Measurements from ENCODE around the gene RAI1.

RAI1 gene

DNA sequence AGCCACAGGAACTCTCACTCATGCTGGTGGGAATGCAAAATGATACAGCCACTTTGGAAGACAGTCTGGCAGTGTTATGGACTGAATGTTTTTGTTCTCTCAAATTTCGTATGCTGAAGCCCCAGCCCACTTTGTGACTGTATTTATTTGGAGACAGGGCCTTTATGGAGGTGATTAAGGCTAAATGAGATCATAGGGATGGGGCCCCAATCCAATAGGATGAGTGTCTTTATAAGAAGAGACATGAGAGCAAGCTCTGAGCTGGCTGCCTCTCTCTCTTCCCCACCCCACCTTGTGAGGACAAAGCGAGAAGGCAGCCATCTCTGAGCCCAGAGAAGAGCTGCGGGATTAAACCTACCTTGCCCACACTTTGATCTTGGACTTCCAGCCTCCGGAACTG is 21.9 kb upstream of the RAI1 start:
- no peak overlapping the region for H3K4me3 ChIP-seq (ENCODE audit: low read depth, low read length)
- TF ChIP-seq, protein P1, sequence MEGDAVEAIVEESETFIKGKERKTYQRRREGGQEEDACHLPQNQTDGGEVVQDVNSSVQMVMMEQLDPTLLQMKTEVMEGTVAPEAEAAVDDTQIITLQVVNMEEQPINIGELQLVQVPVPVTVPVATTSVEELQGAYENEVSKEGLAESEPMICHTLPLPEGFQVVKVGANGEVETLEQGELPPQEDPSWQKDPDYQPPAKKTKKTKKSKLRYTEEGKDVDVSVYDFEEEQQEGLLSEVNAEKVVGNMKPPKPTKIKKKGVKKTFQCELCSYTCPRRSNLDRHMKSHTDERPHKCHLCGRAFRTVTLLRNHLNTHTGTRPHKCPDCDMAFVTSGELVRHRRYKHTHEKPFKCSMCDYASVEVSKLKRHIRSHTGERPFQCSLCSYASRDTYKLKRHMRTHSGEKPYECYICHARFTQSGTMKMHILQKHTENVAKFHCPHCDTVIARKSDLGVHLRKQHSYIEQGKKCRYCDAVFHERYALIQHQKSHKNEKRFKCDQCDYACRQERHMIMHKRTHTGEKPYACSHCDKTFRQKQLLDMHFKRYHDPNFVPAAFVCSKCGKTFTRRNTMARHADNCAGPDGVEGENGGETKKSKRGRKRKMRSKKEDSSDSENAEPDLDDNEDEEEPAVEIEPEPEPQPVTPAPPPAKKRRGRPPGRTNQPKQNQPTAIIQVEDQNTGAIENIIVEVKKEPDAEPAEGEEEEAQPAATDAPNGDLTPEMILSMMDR (IDR thresholded peaks at IDR 0.05; ENCODE audit: borderline replicate concordance, insufficient read depth, low read depth, low read length): no peak

DNA sequence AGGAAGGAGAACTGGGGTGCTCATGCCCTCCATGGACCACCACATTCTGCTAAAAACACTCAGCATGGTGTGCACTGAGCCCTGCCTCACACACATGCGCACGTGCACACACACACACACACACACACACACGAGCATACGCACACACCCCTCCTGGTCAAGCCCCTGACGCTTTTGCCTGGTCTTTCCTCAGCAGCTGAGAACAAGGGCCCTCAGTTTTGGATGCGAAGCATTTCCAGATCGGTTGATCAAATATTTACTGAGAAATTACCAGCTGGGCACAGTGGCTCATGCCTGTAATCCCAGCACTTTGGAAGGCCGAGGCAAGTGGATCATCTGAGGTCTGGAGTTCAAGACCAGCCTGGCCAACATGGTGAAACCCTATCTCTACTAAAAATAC is 20.1 kb upstream of the RAI1 start:
- no peak overlapping the region for H3K4me3 ChIP-seq (ENCODE audit: low read depth, low read length)
- TF ChIP-seq, protein P1 (IDR thresholded peaks at IDR 0.05; ENCODE audit: borderline replicate concordance, insufficient read depth, low read depth, low read length): no peak

- TF ChIP-seq, protein P1 (IDR thresholded peaks at IDR 0.05; ENCODE audit: borderline replicate concordance, insufficient read depth, low read depth, low read length): no peak
- H3K4me3 ChIP-seq (ENCODE audit: low read depth, low read length): no peak overlapping the region
Measured at GRCh38 chr17:17661834-17662385, 19.3 kb upstream of the RAI1 start.

DNA sequence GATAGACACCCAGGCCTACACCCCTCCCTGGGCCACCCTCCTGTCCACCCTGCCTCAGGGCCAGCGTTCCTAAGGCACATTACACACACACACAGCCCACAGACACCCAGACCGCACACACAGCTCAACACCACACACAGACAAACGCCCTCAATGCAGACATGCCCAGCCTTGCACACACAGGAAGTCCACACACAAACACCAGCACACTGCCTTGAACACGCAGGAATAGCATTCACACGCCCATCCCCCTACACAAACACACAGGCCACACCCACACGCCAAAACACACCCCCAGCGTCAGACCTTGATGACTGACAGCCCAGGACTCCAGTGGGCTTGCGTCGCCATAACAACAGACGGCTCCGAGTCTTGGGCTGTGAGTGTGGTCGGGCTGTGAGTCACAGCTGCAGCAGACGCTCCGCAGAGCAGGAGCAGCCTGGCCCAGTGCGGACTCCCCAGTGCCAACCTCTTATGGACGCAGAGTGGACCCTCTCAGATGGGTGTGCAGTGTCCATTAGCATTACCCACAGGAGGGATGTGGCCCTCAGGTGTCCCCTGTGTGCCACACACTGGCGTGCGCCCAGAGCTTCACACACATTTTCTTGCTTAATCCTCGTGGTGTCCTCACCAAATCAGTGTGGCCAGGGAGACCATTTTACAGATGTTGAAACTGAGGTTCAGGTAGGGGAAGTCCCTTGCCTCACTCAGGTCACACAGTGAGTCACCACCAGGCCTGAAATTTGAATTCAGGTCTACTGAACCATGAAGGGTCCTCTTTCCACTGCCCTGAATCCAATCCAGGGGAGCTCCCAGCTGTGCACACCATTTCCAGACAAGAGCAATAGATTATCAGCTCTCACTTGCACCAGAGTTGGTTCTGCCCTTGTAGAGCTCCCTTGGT is 17.8 kb upstream of the RAI1 start:
- H3K4me3 ChIP-seq (ENCODE audit: low read depth, low read length): peak overlapping the region; percentile 42
- TF ChIP-seq, protein P1 (IDR thresholded peaks at IDR 0.05; ENCODE audit: borderline replicate concordance, insufficient read depth, low read depth, low read length): no peak

DNA sequence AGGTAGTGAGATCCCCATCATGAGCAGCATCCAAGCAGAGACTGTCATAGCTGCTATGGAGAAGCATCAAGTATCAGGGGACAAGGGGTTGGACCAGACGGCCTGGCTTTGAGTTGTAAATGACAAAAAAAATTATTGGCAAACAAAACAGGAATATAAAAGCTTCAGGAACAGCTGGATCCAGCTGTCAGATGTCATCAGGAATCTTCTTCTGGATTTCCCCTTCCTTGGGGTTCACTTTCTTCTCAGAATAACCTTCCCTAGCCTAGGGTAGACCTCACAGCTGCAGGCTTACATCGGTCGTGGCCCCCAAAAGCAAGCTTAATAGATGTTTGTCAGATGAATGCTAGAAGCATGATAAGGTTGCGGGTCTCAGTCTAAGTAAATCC is 17.2 kb upstream of the RAI1 start:
- TF ChIP-seq, protein P1 (IDR thresholded peaks at IDR 0.05; ENCODE audit: borderline replicate concordance, insufficient read depth, low read depth, low read length): no peak
- H3K4me3 ChIP-seq (ENCODE audit: low read depth, low read length): no peak overlapping the region

DNA sequence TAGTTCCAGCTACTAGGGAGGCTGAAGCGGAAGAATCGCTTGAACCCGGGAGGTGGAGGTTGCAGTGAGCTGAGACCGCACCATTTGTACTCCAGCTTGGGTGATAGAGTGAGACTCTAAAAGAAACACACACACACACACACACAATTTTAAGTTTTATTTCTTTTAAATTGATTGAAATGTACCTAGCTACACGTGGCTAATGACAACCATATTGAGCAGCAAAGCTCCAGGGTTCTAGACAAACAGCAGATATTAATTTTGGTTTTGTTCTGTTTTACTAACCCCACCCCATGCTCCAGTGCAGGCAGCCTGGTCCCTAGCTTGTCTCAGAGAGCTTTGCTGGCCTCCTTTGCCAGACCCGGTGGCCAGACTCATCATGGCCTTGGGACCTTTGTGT is 16.0 kb upstream of the RAI1 start:
- TF ChIP-seq, protein P1 (IDR thresholded peaks at IDR 0.05; ENCODE audit: borderline replicate concordance, insufficient read depth, low read depth, low read length): no peak
- no peak overlapping the region for H3K4me3 ChIP-seq (ENCODE audit: low read depth, low read length)

Data from GM12875 (cell line).